SHP77 treated with DMSO at 0.1 percent for 48 hours (cell line): Measurements from ENCODE around the gene A3GALT2.
A peak's percentile ranks its signal among the peaks of the same experiment; 100 is the strongest.

Experiments used
- DNase-seq: peaks from one replicate; lab custom pipeline; 2025; lab: John Stamatoyannopoulos, UW

Gene A3GALT2

GRCh38 chr1:33350611-33351280, 29.8 kb upstream of the A3GALT2 start:
- DNase-seq, result no peak

DNA sequence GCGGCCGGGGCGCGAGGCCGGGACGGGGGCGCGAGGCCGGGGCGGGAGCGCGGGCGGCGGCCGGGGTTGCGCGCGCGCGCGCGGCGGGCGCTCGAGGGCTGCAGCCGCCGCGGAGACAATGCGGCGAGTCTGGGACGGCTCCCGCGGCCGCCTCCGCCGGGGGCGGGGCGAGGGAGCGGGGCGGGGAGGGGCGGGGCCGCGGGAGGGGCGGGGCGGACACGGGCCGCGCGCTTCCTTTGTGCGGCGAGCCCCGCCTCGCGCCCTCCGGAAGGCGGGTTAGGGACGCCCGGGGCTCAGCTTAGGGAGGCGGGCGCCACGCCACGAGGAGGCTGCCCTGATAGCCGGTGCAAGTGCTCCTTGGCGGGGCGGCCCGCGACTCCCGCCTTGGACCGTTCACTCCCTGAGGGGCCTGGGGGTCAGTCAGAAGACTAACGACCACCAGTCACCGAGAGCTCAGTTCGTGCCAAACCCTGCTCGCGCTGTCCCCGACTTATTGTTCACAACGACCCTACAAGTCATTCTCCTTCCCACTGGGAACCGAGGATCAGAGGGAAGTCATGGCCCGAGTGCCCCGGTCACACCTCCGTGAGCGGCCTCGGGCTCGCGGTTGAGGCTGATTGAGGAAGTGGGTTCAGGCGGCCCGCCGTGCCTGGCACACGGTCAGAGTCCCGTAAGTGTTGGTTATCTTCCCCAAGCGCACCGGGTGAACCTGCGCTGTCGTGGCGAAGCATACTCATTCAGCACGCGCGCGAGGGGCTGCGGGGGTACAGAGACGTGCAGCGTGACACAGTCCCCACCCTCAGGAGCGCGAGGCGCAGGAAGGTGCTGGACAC, 29.1 kb upstream of the A3GALT2 start:
- peak; percentile 40 for DNase-seq

DNA sequence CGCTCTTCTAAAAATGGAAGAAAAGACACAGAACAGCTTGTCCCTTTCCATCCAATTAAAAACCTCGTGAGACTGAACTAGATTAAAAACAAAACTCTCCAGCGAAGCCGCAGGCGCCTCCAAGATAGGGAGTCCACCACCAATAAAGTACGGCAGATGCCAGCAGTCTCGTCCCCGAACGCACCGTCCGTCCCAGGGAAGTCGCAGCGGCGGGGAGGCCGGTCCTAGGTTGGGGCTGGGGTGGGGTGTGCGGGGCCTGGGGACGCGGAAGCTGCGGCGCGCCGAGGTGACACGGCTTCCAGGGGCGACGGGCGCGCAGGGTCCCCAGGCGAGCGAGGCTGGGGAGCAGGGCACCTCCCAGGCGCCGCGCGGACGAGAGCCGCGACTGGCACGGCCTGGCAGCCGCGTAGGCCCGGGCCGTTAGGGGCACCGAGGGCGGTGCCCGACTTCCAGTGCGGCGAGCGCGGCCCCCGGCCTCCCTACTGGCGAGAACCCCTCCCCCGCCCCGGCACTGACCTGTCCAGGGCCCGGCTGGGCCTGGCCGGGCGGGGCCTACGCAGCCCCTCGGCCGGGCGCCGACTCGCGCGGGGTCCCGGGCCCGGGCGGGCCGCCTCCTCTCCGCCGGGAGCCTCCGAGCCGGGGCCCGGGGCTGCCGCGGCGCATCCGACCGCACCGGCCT, 28.3 kb upstream of the A3GALT2 start:
- no peak for DNase-seq

DNA sequence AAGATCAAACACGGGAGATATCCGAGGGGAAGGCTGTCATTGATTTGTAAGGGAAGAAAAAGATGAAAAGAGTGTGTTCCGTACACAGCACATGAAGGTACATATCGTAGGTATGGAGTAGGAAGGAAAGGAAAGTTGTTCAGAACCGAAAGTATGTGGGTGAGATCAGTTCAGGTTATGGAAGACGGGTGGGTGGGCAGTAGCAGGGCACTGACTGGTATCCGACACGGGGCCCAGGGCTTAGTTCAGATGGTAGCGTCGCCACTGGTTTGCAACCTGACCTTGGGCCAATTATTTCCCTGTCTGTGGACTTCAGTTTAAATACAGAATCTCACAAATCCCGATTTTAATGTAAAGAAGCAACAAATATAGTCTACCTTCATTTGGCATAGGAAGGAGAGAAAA, 27.8 kb upstream of the A3GALT2 start:
- no peak for DNase-seq

DNA sequence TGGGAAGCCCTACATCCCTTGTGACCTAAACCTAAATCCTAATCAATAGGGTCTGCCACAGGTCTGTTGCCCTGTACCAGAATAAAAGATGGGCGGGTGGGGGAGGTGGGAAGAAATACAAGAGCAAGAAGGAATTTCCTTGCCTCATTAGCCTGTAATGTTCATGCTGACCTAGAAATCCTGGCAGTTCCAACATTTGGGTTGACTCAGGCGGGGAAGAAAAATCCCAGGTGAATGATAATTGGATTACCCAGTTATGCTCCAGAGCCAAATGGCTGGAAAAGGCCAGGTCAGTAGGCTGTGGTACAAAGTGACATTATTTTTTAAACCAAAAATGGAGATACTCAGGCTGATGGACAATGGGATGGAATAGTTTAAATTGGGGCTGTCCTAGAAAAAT, 27.3 kb upstream of the A3GALT2 start:
- no peak for DNase-seq

- no peak for DNase-seq
Observed at GRCh38 chr1:33347650-33347992, 26.7 kb upstream of the A3GALT2 start.

DNA sequence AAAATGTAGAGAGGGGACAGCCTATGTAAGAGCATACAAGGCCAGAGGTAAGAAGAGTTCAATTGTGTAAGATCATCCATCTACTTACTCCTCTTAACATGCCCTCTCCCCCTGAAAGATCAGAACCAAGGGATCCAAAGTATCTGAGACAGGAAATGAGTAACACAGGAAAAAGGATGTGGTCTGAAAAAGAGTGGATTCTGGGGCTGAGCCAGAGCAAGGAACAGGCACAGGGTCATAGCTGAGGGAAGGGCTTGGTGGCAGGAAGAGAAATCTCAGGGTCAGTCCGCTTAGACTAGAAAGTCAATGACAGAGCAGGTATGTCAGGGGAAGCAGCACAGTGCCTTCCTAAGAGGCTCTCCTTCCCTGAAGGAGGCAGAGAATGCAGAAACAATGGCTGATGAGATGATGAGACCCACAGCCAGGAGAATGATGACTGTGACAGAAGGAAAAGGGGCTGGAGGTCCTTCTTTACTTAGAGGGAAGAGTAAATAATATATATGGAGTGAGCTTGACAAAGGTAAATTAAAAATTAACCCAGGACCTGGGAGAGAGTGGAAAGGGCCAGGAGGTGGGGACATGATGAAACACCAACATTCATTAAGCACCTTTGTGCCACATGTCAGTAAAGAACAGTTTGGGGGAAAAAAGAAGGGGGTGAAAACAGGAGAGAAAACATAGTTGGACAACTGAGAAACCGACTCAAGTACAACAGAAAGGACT, 26.2 kb upstream of the A3GALT2 start:
- no peak for DNase-seq

DNA sequence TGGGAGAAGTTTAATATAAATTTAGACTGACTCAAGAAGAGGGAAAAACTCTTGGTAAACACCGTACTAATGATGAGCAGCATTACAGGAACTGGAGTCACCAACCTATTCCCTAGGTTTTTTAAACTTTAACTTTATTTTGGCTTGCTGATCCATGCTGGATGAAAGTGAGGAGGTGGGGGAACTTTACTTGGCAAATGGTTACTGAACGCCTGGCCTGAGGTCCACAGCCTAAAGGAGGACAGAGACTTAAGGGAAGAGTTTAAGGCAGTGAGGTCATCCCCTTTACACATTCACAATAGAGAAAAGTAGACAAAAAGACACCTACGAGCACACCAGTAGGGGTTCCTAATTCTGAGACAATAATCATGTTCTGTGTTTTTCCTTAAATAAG, 25.6 kb upstream of the A3GALT2 start:
- DNase-seq, result no peak

GRCh38 chr1:33344896-33345560, 24.1 kb upstream of the A3GALT2 start:
- no peak for DNase-seq

GRCh38 chr1:33343539-33343938, 22.6 kb upstream of the A3GALT2 start:
- no peak for DNase-seq

GRCh38 chr1:33342041-33342723, 21.3 kb upstream of the A3GALT2 start:
- DNase-seq, result peak; percentile 98

GRCh38 chr1:33341190-33341589, 20.3 kb upstream of the A3GALT2 start:
- no peak for DNase-seq

- DNase-seq, result no peak
Observed at GRCh38 chr1:33339413-33339812, 18.5 kb upstream of the A3GALT2 start.

DNA sequence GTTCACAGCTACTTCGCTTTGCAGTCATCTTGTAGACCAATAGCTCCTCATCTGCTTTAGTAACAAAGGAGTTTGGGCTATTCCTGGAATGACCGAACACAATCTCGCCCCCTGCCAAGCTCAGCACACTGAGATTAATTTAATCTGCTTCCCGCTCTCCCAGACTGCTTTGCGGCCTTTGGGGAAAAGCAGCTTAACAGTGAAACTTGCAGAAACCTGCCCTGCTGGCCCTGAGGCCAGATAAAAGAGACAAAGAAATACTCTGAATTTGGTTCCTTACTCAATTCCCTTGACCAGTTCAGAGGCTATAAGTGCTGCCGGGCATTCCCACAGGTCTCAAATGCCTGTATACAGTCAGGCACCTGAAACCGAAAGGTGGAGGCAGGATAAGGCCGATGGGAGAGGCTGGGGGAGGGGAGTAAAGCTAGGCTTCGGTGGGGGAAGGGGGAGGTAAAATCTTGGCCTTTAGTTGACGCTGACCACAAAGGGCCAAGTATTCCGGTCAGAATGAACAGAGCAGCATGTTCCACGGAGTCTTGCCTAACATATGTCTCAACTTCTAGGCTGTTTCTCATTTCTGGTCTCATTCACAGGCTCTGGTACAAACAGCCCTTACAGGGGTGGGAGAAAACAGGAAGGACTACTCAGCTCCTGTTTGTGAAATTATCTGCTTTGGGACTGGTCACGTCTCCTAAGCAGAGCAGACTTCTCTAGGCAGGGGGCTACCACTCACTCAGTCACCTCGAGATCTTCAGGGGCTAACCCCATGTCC, 17.7 kb upstream of the A3GALT2 start:
- DNase-seq, result no peak

- no peak for DNase-seq
Observed at GRCh38 chr1:33338048-33338439, 17.1 kb upstream of the A3GALT2 start.

DNA sequence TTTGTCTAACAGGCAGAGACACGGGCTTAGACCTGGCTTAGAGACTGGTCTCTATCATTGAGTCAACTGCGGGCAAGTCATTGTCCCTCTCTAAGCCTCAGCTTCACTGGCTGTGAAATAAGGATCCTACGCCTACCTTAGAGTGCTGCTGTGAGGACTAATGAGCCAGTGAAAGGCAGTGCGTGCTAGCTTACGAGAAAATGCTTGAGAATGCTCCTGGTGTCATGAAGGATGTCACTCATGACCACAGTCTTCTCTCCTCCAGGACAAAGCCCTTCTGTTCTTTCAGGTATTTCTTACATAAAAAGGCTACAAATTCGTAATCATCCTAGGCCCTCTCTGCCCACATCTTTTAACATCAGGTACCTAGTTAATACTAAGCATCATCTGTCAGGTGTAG, 16.5 kb upstream of the A3GALT2 start:
- DNase-seq, result no peak

DNA sequence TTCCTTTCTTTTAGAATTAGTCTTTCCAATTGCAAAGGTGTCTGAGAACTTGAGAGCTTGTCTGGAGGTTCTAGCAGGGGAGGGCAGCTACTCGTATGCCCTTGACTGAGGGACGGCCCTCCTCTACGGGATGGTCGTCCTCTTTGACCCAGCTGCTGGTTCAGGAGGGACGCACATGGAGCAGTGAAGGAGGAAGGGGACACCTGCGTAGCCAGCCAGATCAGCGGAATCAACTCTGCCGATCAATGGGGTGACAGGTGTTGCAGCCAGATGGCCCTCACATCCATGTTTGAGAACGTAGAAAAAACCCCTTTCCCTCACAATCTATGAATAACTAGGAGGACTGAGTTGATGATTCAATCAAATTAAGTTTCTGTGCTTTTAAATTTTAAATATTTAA, 15.7 kb upstream of the A3GALT2 start:
- peak; percentile 72 for DNase-seq

GRCh38 chr1:33335020-33335419, 14.1 kb upstream of the A3GALT2 start:
- no peak for DNase-seq

GRCh38 chr1:33334081-33334552, 13.2 kb upstream of the A3GALT2 start:
- DNase-seq, result no peak

GRCh38 chr1:33332881-33333280, 12.0 kb upstream of the A3GALT2 start:
- no peak for DNase-seq
